HCT116 (cell line): ENCODE results near the gene RHOXF1. TPM values are rescaled to one million over a fixed set of nuclear protein-coding genes. Genes with fewer than 3 reads are reported as not detected.

Experiments
- total RNA-seq: library from RNA; stranded (reverse); gene quantifications from one replicate; pipeline ENCODE4 v1.2.1, GENCODE V29; 2021; ENCODE audit not compliant: unreplicated experiment

The RHOXF1 gene
- total RNA-seq, 1 experiment from 2014 or later = 0.52 TPM

Other genes with a start within 250 kb of the RHOXF1 start
- gene RNF113A, start 244.2 kb downstream of the RHOXF1 start, total RNA-seq = 8.1 TPM
- gene NDUFA1, start 244.1 kb downstream of the RHOXF1 start, total RNA-seq = 92.2 TPM
- not detected for gene AKAP14, start 220.0 kb downstream of the RHOXF1 start, total RNA-seq
- gene NKAP, start 172.2 kb downstream of the RHOXF1 start, total RNA-seq = 9.3 TPM
- not detected for gene RHOXF2B, start 38.2 kb downstream of the RHOXF1 start, total RNA-seq
- 0.12 TPM for gene RHOXF2, start 42.7 kb upstream of the RHOXF1 start, total RNA-seq
- gene ZBTB33, start 134.9 kb upstream of the RHOXF1 start, total RNA-seq = 12.3 TPM
- gene TMEM255A, start 195.5 kb upstream of the RHOXF1 start, total RNA-seq = not detected
- gene ATP1B4, start 246.2 kb upstream of the RHOXF1 start, total RNA-seq = not detected